SW480 (cell line): ENCODE measurements around the gene LRSAM1.

ENCODE experiments used
- DNase-seq: peaks from one replicate; pipeline ENCODE4 v3.0.0-alpha.2; 2016; ENCODE audit warnings: low spot score

The LRSAM1 gene

GRCh38 chr9:127550751-127551150 lies 99.4 kb downstream of the LRSAM1 start:
- no peak for DNase-seq
